KBM-7 (cell line): Measurements from ENCODE around the gene BMP6.
"Not testable (repeated sequence)": the region's sequence is repeated elsewhere in the genome, so short reads cannot be mapped to it uniquely, and the experiment has no call there.

Source experiments
- DNase-seq: peaks from one replicate; pipeline ENCODE4 v3.0.0-alpha.2; 2015
- in situ Hi-C: fragments of 300-500 bp; cut with MboI; formaldehyde crosslinking; loops from 2 replicates; pipeline ENCODE4 v1.14.3; 2020; ENCODE audit warnings: low sequenced_read_pairs, low pct_unique_long_range_greater_than_20kb, mixed read lengths

BMP6 gene

DNA sequence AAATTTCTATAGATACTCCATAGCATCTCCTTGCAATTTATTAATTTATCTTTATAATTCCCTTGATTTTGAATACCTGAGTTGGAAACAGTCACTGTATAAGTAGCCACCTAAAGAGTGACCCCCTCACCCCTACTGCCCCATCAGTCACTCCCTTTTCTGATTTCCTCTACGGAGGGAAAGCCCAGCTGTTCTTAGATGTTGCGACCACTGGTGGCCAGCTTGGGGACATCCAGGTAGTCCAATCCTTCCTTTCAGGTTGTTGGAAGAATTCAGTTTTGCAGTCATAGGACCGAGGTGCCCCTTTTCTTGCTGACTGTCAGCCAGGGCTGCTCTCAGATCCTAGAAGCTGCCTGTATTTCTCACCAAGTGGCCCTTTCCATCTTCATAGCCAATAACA, 87.8 kb downstream of the BMP6 start:
- no peak for DNase-seq
- in situ Hi-C loops, result no loop called here

DNA sequence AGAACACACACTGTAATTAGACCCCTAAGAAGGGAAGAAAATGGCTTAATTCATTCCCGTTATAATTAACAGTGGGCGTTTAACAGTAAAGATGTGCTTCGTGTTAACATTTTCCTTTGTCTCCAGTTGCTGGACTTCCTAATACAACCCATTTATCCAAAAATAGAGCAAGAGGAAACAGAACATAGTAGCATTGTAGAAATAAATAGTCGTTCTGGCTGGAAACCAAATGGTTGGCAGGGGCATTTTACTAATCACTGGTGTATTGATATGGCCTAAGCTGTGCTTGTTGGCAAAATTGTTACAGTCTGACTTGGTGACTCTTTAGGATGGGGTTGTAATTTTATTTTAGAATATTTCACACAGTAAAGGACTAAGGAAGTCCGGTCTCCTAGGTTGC, 89.8 kb downstream of the BMP6 start:
- in situ Hi-C loops, result no loop called here
- DNase-seq, result no peak

DNA sequence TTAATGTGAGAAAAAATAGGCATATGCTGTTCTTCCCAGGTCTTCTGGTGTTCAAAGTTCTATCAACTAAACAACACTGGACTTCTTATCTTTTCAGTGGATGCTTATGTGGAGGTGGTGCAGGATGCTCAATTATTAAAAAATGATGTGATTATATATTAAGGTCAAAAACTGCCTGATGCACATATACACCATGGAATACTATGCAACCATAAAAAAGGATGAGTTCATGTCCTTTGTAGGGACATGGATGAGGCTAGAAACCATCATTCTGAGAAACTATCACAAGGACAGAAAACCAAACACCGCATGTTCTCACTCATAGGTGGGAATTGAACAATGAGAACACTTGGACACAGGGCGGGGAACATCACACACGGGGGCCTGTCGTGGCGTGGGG, 91.3 kb downstream of the BMP6 start:
- in situ Hi-C loops, DNase-seq: not testable (repeated sequence)

DNA sequence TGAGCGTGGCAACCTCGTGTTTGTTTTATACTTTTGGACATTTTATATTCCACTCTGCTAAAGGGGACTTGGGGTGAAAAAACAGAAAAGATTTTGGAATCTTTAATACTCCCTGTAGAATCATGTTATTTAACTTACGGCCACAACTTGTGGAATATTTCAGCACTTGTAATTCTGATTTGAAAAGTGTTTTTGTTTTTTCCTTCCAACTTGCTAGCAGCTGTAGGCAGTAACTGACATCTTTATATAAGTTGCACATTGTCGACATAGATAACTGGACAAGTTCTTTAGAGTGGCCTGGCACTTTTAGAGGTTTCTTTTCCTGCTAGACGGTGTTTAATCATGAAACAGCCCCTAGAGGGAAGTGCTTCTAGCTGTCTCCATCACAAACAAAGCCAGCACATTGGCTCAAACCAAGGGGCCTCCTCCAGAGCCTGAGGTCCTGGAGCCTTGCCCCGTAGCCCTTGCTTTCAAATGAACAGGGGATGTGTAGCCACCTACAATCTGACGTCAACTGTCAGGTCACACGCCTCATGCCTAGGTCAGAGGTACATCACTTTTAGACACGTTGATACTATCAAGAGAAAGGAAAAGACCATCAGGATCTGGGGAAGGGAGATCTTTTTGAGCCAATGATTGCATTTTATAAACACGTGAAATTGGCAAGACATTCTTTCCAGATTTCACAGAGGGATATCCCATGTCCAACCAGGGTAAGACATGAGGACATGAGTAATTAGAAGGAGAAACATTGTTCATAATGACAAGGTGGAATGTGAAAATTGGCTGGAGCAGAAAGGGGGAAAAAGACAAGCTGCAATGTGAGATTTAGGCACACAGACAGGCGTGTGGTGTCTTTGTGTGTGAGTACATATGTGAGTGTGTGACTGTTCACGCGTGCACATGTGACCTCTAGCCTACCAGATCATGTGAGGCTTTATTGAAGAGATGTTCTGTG, 92.6 kb downstream of the BMP6 start:
- no peak for DNase-seq
- in situ Hi-C loops, result no loop called here

DNA sequence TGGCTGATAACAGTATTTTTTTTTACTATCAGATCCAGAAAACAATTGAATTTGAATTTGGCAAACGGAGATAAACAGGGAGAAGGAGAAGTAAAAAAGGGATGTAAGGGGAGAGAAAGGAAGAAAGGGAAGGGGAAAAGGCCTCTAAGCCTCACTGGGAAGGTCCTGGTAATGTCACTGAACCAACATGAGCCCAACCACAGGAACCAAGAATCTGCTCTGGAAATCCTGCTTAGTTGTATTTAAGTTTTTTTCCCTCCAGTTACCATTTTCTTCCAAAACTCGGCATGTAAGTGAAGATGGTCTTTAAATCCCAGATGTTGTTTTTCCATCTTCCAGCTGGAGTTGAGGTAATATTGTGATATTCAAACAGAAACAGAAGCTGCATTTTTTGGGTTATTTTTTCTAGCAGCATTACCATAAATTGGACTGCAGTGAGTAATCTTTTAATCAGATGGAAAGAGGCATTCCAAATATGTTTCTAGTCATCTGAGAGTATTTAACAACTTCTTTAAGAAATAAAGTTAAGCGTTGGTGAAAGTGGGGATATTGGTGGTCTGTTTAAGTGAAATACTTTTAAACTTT, 93.6 kb downstream of the BMP6 start:
- in situ Hi-C loops, result no loop called here
- DNase-seq, result peak; percentile 23

DNA sequence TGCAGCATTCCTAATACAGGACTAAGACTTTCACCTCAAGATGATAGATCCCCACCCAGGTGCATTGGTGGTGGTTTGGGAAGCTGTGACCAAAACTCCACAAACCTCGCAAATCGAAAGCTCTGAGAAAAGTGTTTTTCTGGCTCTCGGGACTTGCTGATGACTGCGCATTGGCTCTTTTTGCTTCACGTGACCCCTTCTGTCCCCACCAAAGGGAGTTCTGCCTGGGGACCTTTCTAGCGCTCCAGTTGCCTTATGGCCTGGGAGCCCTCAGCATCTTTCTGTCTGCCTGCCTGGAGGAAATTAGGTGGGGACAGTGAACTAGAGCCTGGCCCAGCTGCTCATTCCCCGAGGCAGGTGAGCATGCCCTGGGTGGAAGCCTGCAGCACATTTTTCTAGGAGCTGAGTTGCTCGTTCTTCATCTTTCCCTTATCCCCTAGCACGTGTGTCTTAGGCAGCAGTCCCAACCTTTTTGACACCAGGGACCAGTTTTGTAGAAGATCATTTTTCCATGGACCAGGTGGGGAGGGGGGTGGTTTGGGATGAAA, 94.5 kb downstream of the BMP6 start:
- DNase-seq, result no peak
- in situ Hi-C loops, result no loop called here

DNA sequence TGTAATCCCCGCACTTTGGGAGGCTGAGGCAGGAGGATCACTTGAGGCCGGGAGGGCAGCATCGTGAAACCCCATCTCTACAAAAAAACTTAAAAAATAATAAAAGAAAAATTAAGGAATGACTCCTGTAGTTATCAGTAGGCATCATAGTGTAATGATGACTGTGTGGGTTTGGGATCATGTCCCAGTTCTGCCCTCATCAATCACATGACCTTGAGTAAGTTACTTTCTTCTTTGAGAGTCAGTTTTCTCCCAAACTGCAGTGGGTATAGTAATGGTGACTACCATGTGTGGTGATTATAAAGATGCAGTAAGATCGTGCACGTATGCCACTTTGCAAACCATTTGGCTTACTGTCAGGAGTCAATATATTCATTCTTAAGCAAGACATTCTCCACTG, 95.5 kb downstream of the BMP6 start:
- no peak for DNase-seq
- in situ Hi-C loops, result no loop called here

DNA sequence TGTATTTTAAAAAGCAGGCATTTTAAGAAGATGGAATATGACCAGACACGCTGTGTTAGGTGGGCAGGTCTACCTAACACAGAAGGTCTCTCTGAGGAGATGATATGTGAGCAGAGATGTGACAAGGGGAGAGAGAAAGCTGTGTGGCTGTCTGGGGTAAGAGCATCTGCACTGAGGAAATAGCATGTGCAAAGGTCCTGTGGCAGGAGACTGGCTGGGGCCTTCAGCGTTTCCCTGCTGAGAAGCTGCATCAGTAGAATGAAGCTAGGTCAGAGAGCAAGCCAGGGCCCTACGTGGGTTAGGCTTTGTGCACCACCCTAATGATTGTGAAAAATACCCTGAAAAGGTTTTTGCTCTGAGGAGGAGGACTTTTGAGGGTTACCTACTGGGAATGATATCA, 97.7 kb downstream of the BMP6 start:
- in situ Hi-C loops, result no loop called here
- DNase-seq, result no peak

DNA sequence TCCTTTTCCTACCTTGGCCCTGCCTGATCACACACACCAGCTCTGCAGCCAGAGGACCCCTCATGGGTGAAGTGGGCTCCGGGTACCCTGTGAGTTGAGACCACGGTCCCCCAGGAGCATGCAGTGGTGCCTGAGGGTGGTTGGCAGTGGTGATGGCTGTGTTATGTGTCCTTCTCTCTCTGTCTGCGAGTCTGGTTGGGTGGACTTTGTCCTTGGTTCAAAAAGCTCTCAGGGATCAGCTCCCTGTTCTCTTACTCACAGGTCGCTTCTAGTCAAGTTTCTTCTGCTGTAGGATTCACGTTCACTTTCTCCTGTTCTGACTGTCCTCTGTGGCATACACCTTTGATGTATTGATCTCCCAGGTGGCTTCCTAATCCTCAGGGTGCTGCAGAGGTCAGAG, 100.1 kb downstream of the BMP6 start:
- no peak for DNase-seq
- in situ Hi-C loops, result no loop called here

DNA sequence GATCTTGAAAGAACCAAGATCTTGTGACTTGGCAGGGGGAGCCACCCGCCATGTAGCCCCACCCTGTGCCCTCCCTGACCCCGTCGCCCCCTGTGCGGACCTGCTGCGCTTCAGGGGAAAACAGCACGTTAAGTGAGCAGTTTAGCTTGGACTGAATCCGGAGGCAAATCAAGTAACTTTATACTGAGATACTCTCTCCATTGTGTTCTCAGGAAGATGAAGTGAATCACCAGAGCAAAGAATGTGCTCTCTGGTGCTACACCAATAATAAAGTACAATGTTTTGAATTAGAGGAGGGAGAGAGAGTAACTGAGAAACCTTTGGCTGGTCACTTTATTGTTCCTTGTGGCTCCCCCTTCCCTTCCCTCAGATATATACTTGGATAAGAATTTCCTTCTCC, 101.2 kb downstream of the BMP6 start:
- in situ Hi-C loops, result no loop called here
- DNase-seq, result no peak

DNA sequence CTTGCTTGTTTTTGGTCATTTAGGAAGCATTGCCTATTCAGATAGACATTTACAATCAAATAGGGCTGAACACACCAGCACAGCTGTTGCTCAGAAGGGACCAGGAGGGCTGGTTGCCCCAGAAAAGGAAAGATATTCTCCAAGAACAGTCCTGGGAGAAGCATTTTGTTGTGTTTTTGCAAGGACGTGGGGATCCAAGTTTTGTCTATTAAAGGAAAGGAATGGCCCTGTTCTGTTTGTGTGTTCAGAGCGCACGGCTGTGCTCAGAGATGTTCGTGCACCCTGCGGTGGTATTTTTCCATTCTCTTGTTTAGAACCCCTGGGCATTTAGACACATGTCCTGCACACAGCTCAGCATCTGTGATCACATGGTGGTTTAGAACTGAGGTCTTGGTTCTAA, 102.2 kb downstream of the BMP6 start:
- in situ Hi-C loops, result no loop called here
- DNase-seq, result no peak

DNA sequence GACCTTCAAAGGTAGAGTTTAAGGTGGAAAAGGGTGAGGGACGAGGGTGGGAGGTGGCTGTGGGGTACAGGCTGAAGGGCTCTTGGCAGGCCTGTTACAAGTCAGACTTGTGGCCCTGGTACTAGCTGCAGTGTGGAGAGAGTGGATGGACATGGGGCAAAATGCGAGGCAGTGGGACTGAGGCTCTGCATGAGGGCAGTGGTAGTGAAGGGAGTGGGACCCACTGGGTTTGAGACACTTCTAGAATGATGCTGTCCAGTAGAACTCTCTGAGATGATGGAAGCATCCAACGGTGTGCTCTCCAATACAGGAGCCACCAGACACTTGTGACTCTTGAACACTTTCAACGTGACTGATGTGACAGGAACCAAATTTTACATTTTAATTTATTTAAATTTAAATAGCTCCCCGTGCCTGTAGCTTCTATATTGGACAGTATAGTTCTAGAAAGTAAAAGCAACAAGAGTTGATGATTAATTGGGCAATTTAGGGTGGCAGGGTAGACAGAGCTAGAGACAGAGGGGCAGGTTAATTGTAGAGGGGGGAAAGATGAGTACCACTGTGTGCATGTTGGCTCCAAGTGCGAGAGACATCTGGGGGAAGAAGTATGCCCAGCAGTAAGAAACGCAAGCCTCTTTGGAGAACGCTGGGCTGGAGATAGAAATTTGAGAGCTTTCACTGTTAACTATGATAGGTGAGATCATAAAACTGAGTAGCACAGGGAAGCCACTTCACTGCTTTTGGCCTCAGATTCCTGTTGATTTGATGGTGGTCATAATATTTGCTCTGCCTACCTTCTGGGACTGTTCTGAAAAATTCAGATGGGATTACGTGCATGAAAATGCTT, 107.2 kb downstream of the BMP6 start:
- in situ Hi-C loops, result no loop called here
- DNase-seq, result no peak

DNA sequence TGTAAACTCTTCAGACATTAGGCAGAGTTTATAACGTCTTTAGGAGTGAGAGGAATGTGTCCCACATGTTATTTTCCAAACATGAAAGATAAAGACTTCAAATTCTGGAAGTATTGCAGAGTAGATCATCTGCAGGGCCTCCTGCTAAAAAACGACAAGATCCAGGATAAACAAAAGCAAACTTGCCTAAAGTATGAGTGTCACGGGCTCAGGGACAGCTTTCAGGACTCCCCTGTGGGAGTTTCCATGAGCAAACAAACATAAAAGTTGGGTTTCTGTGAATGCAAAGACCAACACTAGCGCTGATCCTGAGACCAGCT, 107.8 kb downstream of the BMP6 start:
- in situ Hi-C loops, result no loop called here

DNA sequence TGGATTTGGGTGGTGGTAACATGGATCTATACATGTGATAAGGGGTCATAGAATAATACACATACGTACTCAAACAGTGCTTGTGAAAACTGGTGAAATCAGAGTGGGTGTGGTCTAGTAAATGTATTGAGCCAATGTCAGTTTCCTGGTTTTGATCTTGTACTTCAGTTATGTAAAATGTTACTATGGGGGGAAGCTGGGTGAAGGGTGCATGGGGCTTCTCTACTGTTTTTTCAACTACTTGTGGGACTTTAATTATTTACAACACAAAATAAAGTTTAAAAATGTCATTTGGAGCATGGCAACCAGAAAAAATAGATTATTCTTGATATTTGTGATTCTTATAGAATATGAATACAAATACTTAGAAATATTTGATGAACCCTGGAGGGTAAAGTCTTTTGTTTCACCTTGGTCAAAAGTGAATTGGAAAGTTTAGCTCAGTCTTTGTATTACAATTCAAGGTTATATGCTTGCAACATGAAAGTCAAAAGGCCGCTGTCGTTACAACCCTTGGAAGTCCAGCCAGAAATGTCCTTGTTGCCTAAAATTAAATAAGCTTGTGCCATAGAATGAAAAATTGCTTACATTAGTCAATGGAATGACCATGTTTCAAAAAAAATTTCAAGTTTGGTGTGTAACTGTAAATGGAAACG, 110.6 kb downstream of the BMP6 start:
- DNase-seq, result no peak
- in situ Hi-C loops, result no loop called here

More for the DNA sequence above, 107.8 kb downstream of the BMP6 start:
- no peak for DNase-seq

DNA sequence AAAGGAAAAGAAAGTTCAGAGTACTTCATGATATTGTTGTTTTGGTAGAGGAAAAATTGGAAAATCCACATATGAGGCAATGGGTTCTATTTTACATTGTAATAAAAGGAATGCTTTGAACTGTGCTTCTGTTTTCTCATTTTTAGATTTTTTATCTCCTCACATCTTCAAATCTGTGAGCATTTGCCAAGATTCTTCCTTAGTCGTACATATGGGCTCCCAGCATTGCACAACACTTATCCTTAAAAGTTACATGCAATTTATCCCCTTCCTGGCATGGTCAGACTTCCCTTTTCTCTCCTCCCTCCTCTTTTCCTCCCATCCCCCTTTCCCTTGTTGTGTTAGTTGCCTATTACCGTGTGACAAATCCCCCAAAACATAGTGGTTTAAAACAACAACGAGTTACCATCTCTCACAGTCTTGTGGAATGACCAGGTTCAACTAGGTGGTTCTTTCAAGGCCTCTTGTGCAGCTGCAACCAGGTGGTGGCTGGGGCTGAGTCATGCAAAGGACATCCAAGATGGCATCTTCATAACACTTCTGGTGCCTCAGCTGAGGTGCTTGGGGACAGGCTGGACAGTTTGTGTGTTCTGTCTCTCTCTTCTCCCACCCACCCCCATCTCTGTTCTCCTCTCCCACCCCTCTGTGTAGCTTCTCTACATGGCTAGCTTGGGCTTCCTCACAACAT, 116.0 kb downstream of the BMP6 start:
- DNase-seq, result peak; percentile 23

DNA sequence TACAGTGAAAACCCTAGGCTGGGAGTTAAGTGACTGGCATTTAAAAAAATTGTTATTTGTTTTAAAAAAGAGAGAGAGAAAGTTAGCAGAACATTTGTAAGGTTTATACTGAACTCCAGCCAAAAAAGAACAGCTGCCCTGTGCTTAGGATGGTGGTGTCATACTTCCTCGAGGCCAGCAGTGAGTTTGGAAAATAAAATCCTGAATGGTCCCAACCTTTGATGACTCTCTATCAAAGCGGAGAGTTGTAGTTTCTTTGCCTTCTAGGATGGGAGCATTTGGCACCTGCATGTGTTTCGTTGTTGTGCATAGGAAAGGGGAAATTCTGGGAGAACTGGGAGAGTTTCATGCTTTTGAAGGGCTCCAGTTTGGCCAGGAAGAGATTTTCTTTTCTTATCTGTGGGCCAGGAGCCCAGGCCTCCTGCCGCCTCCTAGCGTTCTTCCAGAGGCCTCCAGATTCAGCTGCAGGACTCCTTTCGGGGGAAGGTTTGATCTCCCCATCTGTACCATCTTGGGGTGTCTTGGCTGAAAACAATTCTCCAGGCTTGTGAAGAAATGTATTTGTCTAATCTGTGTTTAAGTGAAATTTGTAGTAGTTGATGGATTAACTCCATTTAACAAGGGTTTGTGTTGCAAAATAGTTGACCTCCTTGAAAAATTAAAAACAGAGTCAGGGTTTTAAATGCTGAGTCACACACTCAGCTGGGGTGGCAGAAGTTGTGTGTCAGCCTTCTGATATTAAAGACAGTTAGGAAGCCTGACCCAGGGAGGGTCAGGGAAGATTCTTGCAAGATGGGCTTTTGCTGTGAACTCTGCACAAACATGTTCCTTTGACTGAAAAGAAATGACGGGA, 121.3 kb downstream of the BMP6 start:
- DNase-seq, result no peak
- in situ Hi-C loops, result no loop called here

More for the DNA sequence above, 116.0 kb downstream of the BMP6 start:
- in situ Hi-C loops, result no loop called here

DNA sequence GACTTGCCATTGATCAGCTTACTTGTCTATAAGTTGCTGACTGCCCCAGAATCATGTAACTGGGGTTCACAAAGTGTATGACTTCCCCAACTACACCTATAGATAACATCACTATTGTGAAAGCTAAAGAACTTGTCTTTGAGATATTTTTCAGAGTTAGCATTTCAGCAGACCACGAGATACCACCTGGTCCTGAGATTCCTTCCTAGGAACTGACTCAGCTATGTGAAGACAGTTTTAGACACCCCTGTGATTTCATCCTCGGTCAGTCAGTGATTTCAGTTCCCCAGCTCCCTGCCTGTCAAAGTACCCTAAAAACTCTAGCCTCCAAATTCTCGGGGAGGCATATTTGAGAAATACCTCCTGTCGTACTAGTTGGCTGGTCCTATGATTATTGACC, 122.3 kb downstream of the BMP6 start:
- in situ Hi-C loops, result no loop called here
- DNase-seq, result no peak

DNA sequence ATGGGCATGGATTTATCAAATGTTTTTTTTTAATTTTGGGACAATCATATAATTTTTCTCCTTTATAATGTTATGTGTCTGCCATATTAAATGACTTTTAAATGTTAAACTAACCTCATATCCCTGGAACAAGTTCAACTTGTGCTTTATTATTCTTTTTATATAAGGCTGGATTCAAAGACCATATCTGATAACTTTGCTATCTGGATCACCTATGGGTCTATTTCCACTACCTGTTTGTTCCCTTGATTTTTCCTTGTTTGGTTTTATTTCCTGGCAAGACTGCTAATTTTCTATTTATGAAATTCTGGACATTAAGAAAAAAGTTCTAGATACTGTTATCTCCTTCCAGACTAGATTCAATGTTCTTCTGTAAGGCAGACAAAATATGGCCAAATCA, 125.9 kb downstream of the BMP6 start:
- in situ Hi-C loops, result no loop called here
- DNase-seq, result no peak
